Progenitor cell of endocrine pancreas (in vitro differentiated cells): Measurements from ENCODE around the gene SERPING1. TPM values are rescaled to one million over a fixed set of nuclear protein-coding genes. Genes with fewer than 3 reads are reported as not detected.
A peak's percentile ranks its signal among the peaks of the same experiment; 100 is the strongest.

ENCODE experiments used
- DNase-seq: peaks from one replicate; pipeline ENCODE4 v3.0.0; 2021; ENCODE audit warnings: low spot score; ENCODE audit not compliant: unreplicated experiment
- H3K27ac Mint-ChIP-seq: 2 replicates; pipeline ENCODE4 v1.8.0; 2021; ENCODE audit warnings: mild to moderate bottlenecking, moderate library complexity, mixed read lengths
- H3K27me3 Mint-ChIP-seq: 2 replicates; pipeline ENCODE4 v1.8.0; 2021; ENCODE audit warnings: mixed read lengths
- H3K36me3 Mint-ChIP-seq: 2 replicates; pipeline ENCODE4 v1.8.0; 2022; ENCODE audit warnings: mixed read lengths; ENCODE audit not compliant: insufficient read depth
- H3K4me1 Mint-ChIP-seq: 2 replicates; pipeline ENCODE4 v1.8.0; 2021; ENCODE audit warnings: low read depth, mixed read lengths
- H3K4me3 Mint-ChIP-seq: 2 replicates; pipeline ENCODE4 v1.8.0; 2021; ENCODE audit warnings: low read depth, mild to moderate bottlenecking, moderate library complexity, mixed read lengths
- H3K9me3 Mint-ChIP-seq: 2 replicates; pipeline ENCODE4 v1.8.0; 2021; ENCODE audit warnings: low read depth, mixed read lengths
- long read RNA-seq: library from polyadenylated mRNA; unstranded; transcript quantifications from one replicate; pipeline ENCODE4 v2.0.0, GENCODE V29; 2020
- total RNA-seq: library from RNA; stranded (reverse); gene quantifications from 2 replicates; pipeline ENCODE4 v1.2.1, GENCODE V29; 2021
- TF ChIP-seq, protein P1 (sequence below): fragments of 200-600 bp; sonication (generic); IDR thresholded peaks from one replicate; pipeline ENCODE4 v1.5.0; 2021; ENCODE audit warnings: antibody characterized with exemption, mild to moderate bottlenecking; ENCODE audit not compliant: unreplicated experiment

Gene SERPING1
- 190 and 196 TPM in 2 replicates for total RNA-seq
- long read RNA-seq, transcript SERPING1-201 (8 exons, 2,002 nt) = major isoform, 56 of 100 reads
- long read RNA-seq, partial matches to known transcripts = 34 of 100 reads
- long read RNA-seq, other reads (novel, unspliced or antisense) = 5 of 100 reads

DNA sequence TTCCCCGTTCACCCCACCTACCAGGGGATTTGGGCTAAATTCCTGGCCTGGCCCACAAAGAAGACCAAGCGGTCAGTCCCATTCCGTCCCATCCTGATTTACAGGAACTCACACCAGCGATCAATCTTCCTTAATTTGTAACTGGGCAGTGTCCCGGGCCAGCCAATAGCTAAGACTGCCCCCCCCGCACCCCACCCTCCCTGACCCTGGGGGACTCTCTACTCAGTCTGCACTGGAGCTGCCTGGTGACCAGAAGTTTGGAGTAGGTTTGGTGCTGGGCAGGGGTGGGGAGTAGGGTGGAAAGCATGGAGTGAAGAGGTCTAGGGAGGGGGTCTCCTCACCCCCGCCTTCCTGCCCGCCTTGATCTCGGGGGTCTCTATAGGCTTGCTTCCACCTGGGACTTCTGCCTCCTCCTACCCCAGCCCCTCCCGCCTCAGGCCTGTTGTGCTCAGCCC, at the start of gene SERPING1:
Gene SERPING1, plus strand, starts transcription at position 225 of the 455 bp plus-strand sequence. CDS start 586 bp downstream, outside the sequence.
- no peak for DNase-seq
- peaks cover 13% of the 10 kb centered on the region for H3K36me3 Mint-ChIP-seq
- H3K4me3 Mint-ChIP-seq = peak within 1 kb of the TSS; percentile 73
- H3K4me1 Mint-ChIP-seq = peaks cover 32% of the 10 kb centered on the region
- peak within 1 kb of the TSS; percentile 97 for H3K27ac Mint-ChIP-seq
- TF ChIP-seq, protein P1, sequence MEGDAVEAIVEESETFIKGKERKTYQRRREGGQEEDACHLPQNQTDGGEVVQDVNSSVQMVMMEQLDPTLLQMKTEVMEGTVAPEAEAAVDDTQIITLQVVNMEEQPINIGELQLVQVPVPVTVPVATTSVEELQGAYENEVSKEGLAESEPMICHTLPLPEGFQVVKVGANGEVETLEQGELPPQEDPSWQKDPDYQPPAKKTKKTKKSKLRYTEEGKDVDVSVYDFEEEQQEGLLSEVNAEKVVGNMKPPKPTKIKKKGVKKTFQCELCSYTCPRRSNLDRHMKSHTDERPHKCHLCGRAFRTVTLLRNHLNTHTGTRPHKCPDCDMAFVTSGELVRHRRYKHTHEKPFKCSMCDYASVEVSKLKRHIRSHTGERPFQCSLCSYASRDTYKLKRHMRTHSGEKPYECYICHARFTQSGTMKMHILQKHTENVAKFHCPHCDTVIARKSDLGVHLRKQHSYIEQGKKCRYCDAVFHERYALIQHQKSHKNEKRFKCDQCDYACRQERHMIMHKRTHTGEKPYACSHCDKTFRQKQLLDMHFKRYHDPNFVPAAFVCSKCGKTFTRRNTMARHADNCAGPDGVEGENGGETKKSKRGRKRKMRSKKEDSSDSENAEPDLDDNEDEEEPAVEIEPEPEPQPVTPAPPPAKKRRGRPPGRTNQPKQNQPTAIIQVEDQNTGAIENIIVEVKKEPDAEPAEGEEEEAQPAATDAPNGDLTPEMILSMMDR = no peak
- H3K9me3 Mint-ChIP-seq = no peaks in the 10 kb centered on the region
- H3K27me3 Mint-ChIP-seq = no peaks in the 10 kb centered on the region

DNA sequence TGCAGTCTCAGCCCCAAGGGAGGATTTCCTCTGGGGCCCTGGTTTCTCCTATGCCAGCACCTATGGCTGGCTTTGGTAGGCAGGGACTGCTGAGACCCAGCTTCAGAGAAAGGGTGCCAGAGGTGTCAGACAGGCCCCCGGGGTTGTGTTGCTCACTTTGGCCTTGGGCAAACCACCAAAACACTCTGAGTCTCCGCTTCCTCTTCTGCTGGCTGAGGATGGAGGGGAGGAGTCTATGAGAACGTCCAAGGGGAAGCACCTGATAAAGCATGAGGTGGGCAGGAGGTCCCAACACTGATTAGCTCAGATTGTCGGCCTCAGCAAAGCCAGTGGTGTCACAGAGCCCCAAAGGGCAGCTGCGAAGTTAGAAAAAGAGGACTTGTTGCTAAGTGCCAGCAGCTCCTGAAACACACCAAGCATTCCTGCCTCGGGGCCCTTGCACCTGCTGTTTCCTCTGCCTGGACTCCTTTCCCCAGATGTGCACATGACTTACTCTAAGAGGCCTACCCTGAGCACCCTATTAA, 49.6 kb upstream of the SERPING1 start:
- H3K36me3 Mint-ChIP-seq = peaks cover 5% of the 10 kb centered on the region
- H3K27me3 Mint-ChIP-seq = peaks cover 3% of the 10 kb centered on the region
- H3K4me1 Mint-ChIP-seq = peaks cover 2% of the 10 kb centered on the region
- H3K9me3 Mint-ChIP-seq = no peaks in the 10 kb centered on the region
- TF ChIP-seq, protein P1 = no peak
- no peak for DNase-seq
- H3K27ac Mint-ChIP-seq = no peak overlapping the region
- H3K4me3 Mint-ChIP-seq = no peak overlapping the region

DNA sequence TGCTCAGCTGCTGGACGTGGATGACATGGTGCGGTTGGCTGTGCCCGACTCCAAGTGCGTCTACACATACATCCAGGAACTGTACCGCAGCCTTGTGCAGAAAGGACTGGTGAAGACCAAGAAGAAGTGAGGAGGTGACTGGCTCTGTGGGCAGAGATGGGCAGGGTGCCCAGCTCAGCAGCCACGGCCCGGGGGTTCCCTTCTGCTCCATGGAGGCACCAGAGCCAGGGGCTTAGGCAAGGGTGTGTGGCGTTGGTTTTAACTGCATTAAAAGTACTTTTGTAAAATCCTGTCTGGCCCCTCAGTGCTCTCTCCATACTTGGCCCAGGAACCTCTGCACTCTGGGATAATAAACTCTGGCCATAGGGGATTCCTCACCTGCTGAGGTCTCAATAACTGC, 47.5 kb upstream of the SERPING1 start:
- DNase-seq = no peak
- Mint-ChIP-seq H3K27ac (no peak overlapping the region), H3K4me3 (no peak overlapping the region), H3K27me3 (no peaks in the 10 kb centered on the region), H3K36me3 (peaks cover 8% of the 10 kb centered on the region), H3K4me1 (no peaks in the 10 kb centered on the region), H3K9me3 (no peaks in the 10 kb centered on the region)
- TF ChIP-seq, protein P1 = no peak

DNA sequence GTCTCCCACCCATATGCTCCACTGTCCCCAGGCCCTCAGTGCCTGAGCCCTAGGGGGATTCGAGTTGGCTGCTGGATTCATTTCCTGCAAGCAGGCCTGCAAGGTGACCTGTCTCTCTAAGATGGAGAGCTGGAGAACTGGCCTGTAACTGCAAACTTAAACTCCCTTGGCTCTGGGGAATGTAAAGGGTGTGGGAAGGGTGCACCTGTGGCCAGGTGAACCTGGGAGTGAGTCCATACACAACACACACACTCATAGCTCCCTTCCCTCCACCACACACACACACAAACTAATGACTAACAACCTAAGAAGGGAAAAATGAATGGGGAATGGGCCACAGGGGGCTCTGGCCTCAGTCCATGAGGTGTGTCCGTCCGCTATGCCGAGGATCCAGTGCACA, 45.5 kb upstream of the SERPING1 start:
- no peak for DNase-seq
- no peaks in the 10 kb centered on the region for H3K27me3 Mint-ChIP-seq
- no peaks in the 10 kb centered on the region for H3K9me3 Mint-ChIP-seq
- TF ChIP-seq, protein P1 = no peak
- no peak overlapping the region for H3K4me3 Mint-ChIP-seq
- H3K27ac Mint-ChIP-seq = no peak overlapping the region
- no peaks in the 10 kb centered on the region for H3K4me1 Mint-ChIP-seq
- peaks cover 11% of the 10 kb centered on the region for H3K36me3 Mint-ChIP-seq

DNA sequence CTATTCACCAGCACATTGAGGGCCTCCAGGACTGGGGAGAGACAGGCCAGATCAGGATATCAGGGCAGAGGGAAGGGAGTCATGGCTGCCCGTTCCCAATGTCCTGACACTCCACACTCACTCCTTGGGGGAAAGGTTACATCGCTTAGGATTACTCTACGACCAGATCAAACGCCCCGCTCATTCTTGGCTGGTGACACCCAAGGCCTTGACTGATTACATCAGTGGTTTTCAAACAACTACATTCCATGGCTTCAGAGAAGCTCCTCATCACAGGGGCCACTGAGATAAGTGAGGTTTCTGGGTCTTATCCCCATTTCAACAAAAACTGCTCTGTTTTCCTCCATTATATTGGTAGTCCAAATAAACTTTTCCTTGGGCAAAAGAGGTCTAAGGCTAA, 45.0 kb upstream of the SERPING1 start:
- no peaks in the 10 kb centered on the region for H3K9me3 Mint-ChIP-seq
- no peak for DNase-seq
- TF ChIP-seq, protein P1 = no peak
- no peak overlapping the region for H3K27ac Mint-ChIP-seq
- no peaks in the 10 kb centered on the region for H3K4me1 Mint-ChIP-seq
- no peak overlapping the region for H3K4me3 Mint-ChIP-seq
- peaks cover 11% of the 10 kb centered on the region for H3K36me3 Mint-ChIP-seq
- H3K27me3 Mint-ChIP-seq = no peaks in the 10 kb centered on the region
